Body of pancreas (tissue), 4 donors: Measurements from ENCODE around the gene MYO1H. TPM values are rescaled to one million over a fixed set of nuclear protein-coding genes. Genes with fewer than 3 reads are reported as not detected.

ENCODE experiments used
- ATAC-seq: fragments of 150-250 bp; one replicate; pipeline ENCODE4 v1.9.1; 2016
- DNase-seq, 4 donors: peaks; one replicate each; pipeline ENCODE4 v3.0.0-alpha.2; 2019
- H3K27ac ChIP-seq, 4 donors: fragments of 200-600 bp; sonication (generic); 1 replicate in 3 of 4; 2 replicates in 1 of 4; pipeline versions ENCODE4 v1.5.1 to v1.6.1; 2016 to 2019; ENCODE audit warnings: mild to moderate bottlenecking in 1 of 4, mixed read lengths in 1 of 4, moderate library complexity in 1 of 4
- H3K27me3 ChIP-seq, 2 donors: fragments of 200-600 bp; sonication (generic); one replicate each; pipeline ENCODE4 v1.6.0; 2016; ENCODE audit warnings: mild to moderate bottlenecking in 1 of 2
- H3K36me3 ChIP-seq, 2 donors: fragments of 200-600 bp; sonication (generic); replicated peaks in 1 of 2; 2 replicates each; pipeline ENCODE4 v1.5.1; 2016; ENCODE audit warnings: low read depth in 2 of 2; ENCODE audit not compliant: insufficient read depth in 1 of 2
- H3K4me1 ChIP-seq: fragments of 200-600 bp; sonication (generic); one replicate; pipeline ENCODE4 v1.6.0; 2016
- H3K4me3 ChIP-seq, 2 donors: fragments of 200-600 bp; sonication (generic); 1 replicate in 1 of 2; 2 replicates in 1 of 2; pipeline ENCODE4 v1.5.1; 2016 to 2019
- H3K9me3 ChIP-seq, 3 donors: fragments of 200-600 bp; sonication (generic); 1 replicate in 2 of 3; 2 replicates in 1 of 3; pipeline ENCODE4 v1.5.1; 2016
- POLR2A ChIP-seq, 3 donors: fragments of 450-650 bp; IDR thresholded peaks; one replicate each; pipeline ENCODE4 v1.6.1; 2016; ENCODE audit warnings: antibody characterized with exemption in 3 of 3, mild to moderate bottlenecking in 2 of 3
- WGBS, 2 donors: methylation state at CpG; one replicate each; pipeline ENCODE4 v1.1.5; 2017; 5-methylcytosine and 5-hydroxymethylcytosine counted together
- intact Hi-C: fragments of 100-400 bp; cut with DNase I; formaldehyde crosslinking; loops from one replicate; pipeline ENCODE4 v1.15.1; 2023
- total RNA-seq, 2 donors: library from RNA; depleted of rRNA; stranded (reverse); fragments of >200 nt; gene quantifications; one replicate each; pipeline ENCODE4 v1.1.0, GENCODE V29; 2016
- TF ChIP-seq, protein P1 (sequence below), 7 experiments: fragments of 450-650 bp in 4 of 7; fragments of 200-600 bp in 3 of 7; sonication (generic) in 3 of 7; IDR thresholded peaks; one replicate each; pipeline ENCODE4 v1.5.1; 2016 to 2019; ENCODE audit warnings: antibody characterized with exemption in 7 of 7

MYO1H gene
- total RNA-seq, 2 donors from 2014 or later: not detected

DNA sequence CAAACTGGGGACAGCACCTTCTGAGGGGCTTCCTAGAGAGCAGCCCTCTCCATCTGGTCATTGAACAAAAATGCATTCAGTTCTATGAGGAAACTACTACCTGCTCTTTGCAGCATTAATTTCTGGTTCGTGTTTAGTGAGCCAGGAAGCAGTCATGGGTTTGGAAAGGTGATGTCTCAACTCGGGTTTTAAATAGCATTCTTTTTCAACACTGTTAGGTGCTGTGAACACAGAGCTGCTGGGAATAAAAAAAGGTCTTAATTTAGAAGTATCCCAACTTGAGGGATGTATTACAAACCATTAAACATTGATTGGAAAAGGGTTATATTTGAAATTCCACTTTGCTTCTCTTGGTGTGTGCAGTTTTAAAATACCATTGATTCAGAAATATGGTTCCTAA lies 9.3 kb downstream of the MYO1H start:
- Histone ChIP-seq H3K4me1 (no peaks in the 10 kb centered on the region), H3K4me3 (no peak overlapping the region), H3K36me3 (no peaks in the 10 kb centered on the region), H3K9me3 (no peaks in the 10 kb centered on the region), H3K27ac (no peak overlapping the region), H3K27me3 (no peaks in the 10 kb centered on the region)
- DNase-seq: no peak
- intact Hi-C loops: no loop called here
- ATAC-seq: no peak
- 27 to 48% methylated on average over 2 of the region's 2 CpGs for WGBS, 2 donors
- TF ChIP-seq POLR2A (IDR thresholded peaks at IDR 0.05): no peak
- TF ChIP-seq, protein P1, sequence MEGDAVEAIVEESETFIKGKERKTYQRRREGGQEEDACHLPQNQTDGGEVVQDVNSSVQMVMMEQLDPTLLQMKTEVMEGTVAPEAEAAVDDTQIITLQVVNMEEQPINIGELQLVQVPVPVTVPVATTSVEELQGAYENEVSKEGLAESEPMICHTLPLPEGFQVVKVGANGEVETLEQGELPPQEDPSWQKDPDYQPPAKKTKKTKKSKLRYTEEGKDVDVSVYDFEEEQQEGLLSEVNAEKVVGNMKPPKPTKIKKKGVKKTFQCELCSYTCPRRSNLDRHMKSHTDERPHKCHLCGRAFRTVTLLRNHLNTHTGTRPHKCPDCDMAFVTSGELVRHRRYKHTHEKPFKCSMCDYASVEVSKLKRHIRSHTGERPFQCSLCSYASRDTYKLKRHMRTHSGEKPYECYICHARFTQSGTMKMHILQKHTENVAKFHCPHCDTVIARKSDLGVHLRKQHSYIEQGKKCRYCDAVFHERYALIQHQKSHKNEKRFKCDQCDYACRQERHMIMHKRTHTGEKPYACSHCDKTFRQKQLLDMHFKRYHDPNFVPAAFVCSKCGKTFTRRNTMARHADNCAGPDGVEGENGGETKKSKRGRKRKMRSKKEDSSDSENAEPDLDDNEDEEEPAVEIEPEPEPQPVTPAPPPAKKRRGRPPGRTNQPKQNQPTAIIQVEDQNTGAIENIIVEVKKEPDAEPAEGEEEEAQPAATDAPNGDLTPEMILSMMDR (IDR thresholded peaks at IDR 0.05): no peak

DNA sequence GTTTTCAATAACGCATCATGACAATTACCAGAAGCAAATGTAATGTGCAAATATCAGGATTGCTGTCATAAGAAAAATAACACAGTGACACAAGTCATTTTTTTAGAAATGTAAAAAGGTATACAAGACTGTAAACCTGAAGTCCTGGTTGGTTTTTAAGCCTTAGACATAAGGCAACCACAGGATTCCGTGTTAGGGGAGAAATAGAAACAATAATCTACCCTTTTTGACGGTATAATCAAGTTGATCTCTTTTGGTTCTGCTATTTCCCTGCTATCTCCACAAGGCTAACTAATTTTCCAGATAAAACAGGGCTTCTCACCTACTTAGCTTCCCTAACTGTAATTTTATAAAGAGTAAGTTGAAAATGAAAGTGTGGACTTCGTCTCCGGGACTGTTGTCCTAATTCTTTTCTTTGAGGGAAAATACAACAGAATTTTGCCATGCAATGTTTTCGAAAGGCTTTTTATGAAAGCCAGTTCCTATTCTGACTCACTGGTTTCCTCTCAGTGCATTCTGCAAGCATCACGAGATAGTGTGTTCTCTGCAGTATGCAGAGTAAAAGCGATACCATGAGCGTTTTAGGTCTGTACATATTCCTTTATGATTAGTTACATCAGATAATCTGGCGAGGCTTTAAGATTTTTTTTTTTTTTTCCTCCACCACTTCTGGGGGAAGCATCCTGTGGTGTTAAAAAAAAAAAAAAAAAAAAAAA lies 10.6 kb downstream of the MYO1H start:
- no peaks in the 10 kb centered on the region for H3K4me1 ChIP-seq
- no peak overlapping the region for H3K4me3 ChIP-seq

DNA sequence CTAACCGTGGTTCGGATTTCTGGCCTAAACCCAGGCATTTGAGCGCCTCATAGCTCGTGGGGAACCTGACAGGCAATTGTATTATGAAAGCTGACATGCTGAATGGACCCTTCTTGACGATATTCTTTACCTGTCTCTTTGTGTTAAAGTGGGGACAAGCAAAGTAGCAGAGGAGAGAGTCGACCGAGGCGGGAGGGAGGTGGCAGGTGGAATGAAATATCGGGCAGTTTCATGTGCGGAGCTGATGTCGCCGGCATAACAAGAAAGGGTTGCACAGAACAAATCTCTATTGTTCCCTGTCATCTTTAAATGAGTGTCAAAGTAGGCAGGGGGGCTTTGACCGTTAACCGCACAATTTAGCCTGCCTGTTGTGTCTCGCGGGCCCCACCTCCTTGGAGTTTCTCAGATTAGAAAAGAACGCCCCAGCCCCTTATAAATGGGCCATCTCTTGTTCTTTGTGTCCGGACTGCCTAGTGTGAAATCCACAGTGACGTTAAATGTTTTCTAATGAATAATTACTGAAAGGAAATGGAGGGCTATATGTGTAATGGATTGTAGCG lies 11.5 kb downstream of the MYO1H start:
- intact Hi-C loops: no loop called here
- TF ChIP-seq POLR2A (IDR thresholded peaks at IDR 0.05): no peak
- TF ChIP-seq, protein P1 (IDR thresholded peaks at IDR 0.05): no peak
- H3K9me3 ChIP-seq: no peaks in the 10 kb centered on the region
- peaks cover 0 to 3% of the 10 kb centered on the region in 2 donors for H3K27me3 ChIP-seq
- no peak overlapping the region for H3K4me3 ChIP-seq
- WGBS, 2 donors: 77 to 79% methylated on average over 20 of the region's 20 CpGs
- ATAC-seq (no peak), DNase-seq (no peak)
- no peaks in the 10 kb centered on the region for H3K4me1 ChIP-seq
- no peaks in the 10 kb centered on the region for H3K36me3 ChIP-seq
- no peak overlapping the region for H3K27ac ChIP-seq

More for the DNA sequence above, 10.6 kb downstream of the MYO1H start:
- WGBS, 2 donors: 59 to 65% methylated on average over 10 of the region's 10 CpGs
- TF ChIP-seq, protein P1 (IDR thresholded peaks at IDR 0.05): no peak
- TF ChIP-seq POLR2A (IDR thresholded peaks at IDR 0.05): no peak
- Histone ChIP-seq H3K27ac (no peak overlapping the region), H3K9me3 (no peaks in the 10 kb centered on the region), H3K36me3 (no peaks in the 10 kb centered on the region), H3K27me3 (peaks cover 0 to 3% of the 10 kb centered on the region in 2 donors)
- DNase-seq: no peak
- intact Hi-C loops: no loop called here
- no peak for ATAC-seq

DNA sequence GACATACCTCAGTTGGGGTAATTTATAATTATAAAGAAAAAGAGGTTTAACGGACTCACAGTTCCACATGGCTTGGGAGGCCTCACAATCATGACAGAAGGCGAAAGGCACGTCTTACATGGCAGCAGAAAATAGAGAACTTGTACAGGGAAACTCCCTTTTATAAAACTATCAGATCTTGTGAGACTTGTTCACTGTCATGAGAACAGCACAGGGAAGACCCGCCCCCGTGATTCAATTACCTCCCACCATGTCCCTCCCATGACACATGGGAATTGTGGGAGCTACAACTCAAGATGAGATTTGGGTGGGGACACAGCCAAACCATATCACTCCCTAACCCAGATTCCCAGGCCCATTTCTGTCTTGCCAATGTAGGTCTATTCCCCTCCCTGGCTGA lies 22.1 kb downstream of the MYO1H start:
- no peak overlapping the region for H3K4me3 ChIP-seq
- intact Hi-C loops: no loop called here
- H3K36me3 ChIP-seq: no peaks in the 10 kb centered on the region
- no peak for DNase-seq
- TF ChIP-seq, protein P1 (IDR thresholded peaks at IDR 0.05): no peak
- no peak for TF ChIP-seq POLR2A (IDR thresholded peaks at IDR 0.05)
- no peaks in the 10 kb centered on the region for H3K9me3 ChIP-seq
- no peak for ATAC-seq
- whole genome bisulfite sequencing, 2 donors: 69 to 86% methylated on average over 5 of the region's 5 CpGs
- no peak overlapping the region for H3K27ac ChIP-seq
- H3K27me3 ChIP-seq: no peaks in the 10 kb centered on the region
- no peaks in the 10 kb centered on the region for H3K4me1 ChIP-seq
